ENCODE measurements around the gene RGS7. TPM values are rescaled to one million over a fixed set of nuclear protein-coding genes. Genes with fewer than 3 reads are reported as not detected.

The RGS7 gene
- total RNA-seq, 1 experiment from 2014 or later, result 1.5 TPM

DNA sequence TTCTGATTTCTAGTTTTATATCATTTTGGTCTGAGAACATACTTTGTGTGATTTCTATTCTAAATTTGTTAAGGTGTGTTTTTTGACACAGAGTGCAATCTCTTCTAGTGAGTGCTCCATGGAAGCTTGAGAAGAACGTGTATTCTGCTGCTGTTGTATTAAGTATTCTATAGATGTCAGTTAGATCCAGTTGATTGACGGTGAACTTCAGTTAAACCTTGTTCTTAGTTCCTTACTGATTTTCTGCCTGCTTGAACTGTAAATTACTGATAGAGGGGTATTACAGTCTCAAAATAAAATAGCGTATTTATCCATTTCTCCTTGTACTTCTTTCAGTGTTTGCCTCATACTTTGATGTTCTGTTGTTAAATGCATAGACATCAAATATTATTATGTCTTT lies 497.0 kb downstream of the RGS7 start:
- Histone ChIP-seq H3K27me3 (ENCODE audit: insufficient read depth, low read length) (no peaks in the 10 kb centered on the region), H4K20me1 (ENCODE audit: control insufficient read depth, insufficient read depth, insufficient read length) (no peaks in the 10 kb centered on the region), H3K9me3 (ENCODE audit: control insufficient read depth, low read depth, low read length) (no peaks in the 10 kb centered on the region), H2BK12ac (ENCODE audit: insufficient read length, low read depth, low read length) (no peak overlapping the region), H3K4ac (ENCODE audit: low read depth, low read length) (no peak overlapping the region), H3K23me2 (ENCODE audit: insufficient read length, low read depth, low read length, poor library complexity, severe bottlenecking) (no peaks in the 10 kb centered on the region), H4K8ac (replicated peaks; ENCODE audit: insufficient read length, low read depth, low read length) (no peak overlapping the region), H3K79me2 (ENCODE audit: insufficient read depth, low read length) (no peaks in the 10 kb centered on the region), H3K4me1 (ENCODE audit: insufficient read depth, low read length) (no peaks in the 10 kb centered on the region), H3K56ac (ENCODE audit: insufficient read length, low read depth, low read length) (no peak overlapping the region), H3K79me1 (ENCODE audit: insufficient read depth, low read depth, low read length, poor library complexity, severe bottlenecking) (no peaks in the 10 kb centered on the region), H2AK5ac (ENCODE audit: insufficient read length, low read length) (no peak overlapping the region), H3K18ac (ENCODE audit: insufficient read length, low read depth, low read length) (no peak overlapping the region), H4K91ac (ENCODE audit: insufficient read length, low read depth, low read length) (no peak overlapping the region), H2BK120ac (ENCODE audit: low read depth, low read length, poor library complexity, severe bottlenecking) (no peak overlapping the region), H2BK5ac (ENCODE audit: insufficient read length, low read length) (no peak overlapping the region), H3K4me2 (ENCODE audit: insufficient read depth, insufficient read length, low read length) (no peak overlapping the region), H2BK15ac (ENCODE audit: low read depth, low read length) (no peak overlapping the region), H3K27ac (ENCODE audit: insufficient read length, low read depth, low read length) (no peak overlapping the region), H2BK20ac (ENCODE audit: low read depth, low read length, poor library complexity, severe bottlenecking) (no peak overlapping the region), H3K14ac (ENCODE audit: insufficient read depth, low read length) (no peak overlapping the region), H3K9ac (ENCODE audit: extremely low read depth, insufficient read length, low read length) (no peak overlapping the region), H2AFZ (ENCODE audit: low read length) (no peak overlapping the region), H4K5ac (ENCODE audit: insufficient read length, low read depth, low read length) (no peak overlapping the region), H3K23ac (ENCODE audit: insufficient read length, low read depth, low read length) (no peak overlapping the region), H3T11ph (ENCODE audit: low read length) (no peak overlapping the region)
- Mint-ChIP-seq H3K27ac (no peak overlapping the region), H3K4me1 (no peaks in the 10 kb centered on the region), H3K27me3 (ENCODE audit: low read depth) (no peaks in the 10 kb centered on the region), H3K9me3 (no peaks in the 10 kb centered on the region), H3K4me3 (no peak overlapping the region), H3K36me3 (ENCODE audit: insufficient read depth in 1 of 3, low read depth in 3 of 3) (no peaks in the 10 kb centered on the region)
- DNase-seq, result no peak
- no CpG with 5 or more reads among the region's 3 CpGs for WGBS (ENCODE audit: extremely low coverage, insufficient read length, low lambda C conversion rate)
- TF ChIP-seq, protein P1, sequence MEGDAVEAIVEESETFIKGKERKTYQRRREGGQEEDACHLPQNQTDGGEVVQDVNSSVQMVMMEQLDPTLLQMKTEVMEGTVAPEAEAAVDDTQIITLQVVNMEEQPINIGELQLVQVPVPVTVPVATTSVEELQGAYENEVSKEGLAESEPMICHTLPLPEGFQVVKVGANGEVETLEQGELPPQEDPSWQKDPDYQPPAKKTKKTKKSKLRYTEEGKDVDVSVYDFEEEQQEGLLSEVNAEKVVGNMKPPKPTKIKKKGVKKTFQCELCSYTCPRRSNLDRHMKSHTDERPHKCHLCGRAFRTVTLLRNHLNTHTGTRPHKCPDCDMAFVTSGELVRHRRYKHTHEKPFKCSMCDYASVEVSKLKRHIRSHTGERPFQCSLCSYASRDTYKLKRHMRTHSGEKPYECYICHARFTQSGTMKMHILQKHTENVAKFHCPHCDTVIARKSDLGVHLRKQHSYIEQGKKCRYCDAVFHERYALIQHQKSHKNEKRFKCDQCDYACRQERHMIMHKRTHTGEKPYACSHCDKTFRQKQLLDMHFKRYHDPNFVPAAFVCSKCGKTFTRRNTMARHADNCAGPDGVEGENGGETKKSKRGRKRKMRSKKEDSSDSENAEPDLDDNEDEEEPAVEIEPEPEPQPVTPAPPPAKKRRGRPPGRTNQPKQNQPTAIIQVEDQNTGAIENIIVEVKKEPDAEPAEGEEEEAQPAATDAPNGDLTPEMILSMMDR (conservative IDR thresholded peaks at IDR 0.05), result no peak
